ENCODE measurements around the gene FAM107B. TPM values are rescaled to one million over a fixed set of nuclear protein-coding genes. Genes with fewer than 3 reads are reported as not detected.

FAM107B gene
- total RNA-seq, 1 experiment from 2014 or later = 61.6 TPM

DNA sequence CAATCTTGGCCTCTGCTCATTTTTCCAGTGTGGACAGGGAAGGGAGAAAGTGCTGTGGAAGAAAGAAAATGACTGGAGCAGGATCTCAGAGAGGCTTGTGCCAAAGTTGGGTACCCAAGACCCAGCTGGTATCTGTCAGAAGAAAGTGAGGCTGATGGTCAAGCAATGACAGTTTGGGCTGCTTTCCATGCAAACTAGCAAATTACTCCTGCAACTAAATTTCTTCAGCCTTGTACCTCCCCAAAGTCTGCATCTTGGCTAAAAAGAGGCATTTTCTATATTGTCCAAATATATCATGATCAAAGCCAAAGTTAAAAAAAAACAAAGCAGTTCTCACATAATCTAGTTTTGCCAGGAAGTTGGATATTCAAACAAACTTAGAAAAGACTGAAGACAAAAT lies 235.5 kb downstream of the FAM107B start:
- POLR2A ChIA-PET (ENCODE audit: low non-redundant PET) = no interaction called here
- DNase-seq (ENCODE audit: low spot score) = no peak
- Histone ChIP-seq H3K4me3 (ENCODE audit: low read depth, low read length, poor library complexity, severe bottlenecking) (no peak overlapping the region), H3K36me3 (ENCODE audit: insufficient read depth, low read length, poor library complexity, severe bottlenecking) (no peaks in the 10 kb centered on the region), H3K27me3 (replicated peaks; ENCODE audit: insufficient read depth, low read depth, low read length, poor library complexity) (no peaks in the 10 kb centered on the region), H3K27ac (ENCODE audit: low read depth, low read length, poor library complexity, severe bottlenecking) (no peak overlapping the region), H3K9me3 (ENCODE audit: low read depth, low read length, poor library complexity, severe bottlenecking) (no peaks in the 10 kb centered on the region), H3K4me1 (ENCODE audit: insufficient read depth, low read length, poor library complexity, severe bottlenecking) (no peaks in the 10 kb centered on the region)
- TF ChIP-seq EZH2 (IDR thresholded peaks at IDR 0.05; ENCODE audit: borderline replicate concordance, low read depth, low read length, poor library complexity, severe bottlenecking) (no peak), CTCF (conservative IDR thresholded peaks at IDR 0.05; ENCODE audit: low read depth, low read length) (no peak)
- CTCF ChIA-PET = no interaction called here
- BruUV-seq (replicated peaks) = no TSS peak
- intact Hi-C loops (cut with micrococcal nuclease; ENCODE audit: unreplicated experiment) = loop anchor here (10.0 kb wide), 1 partner anchor 436 kb away; no protein-coding TSS in a partner anchor

GRCh38 chr10:14536241-14537213 lies 238.2 kb downstream of the FAM107B start:
- no peak overlapping the region for H3K27ac ChIP-seq (ENCODE audit: low read depth, low read length, poor library complexity, severe bottlenecking)
- no TSS peak for BruUV-seq (replicated peaks)
- intact Hi-C loops (cut with micrococcal nuclease; ENCODE audit: unreplicated experiment) = loop anchor here (1.0 to 10.0 kb wide), 2 partner anchors 275 to 438 kb away; no protein-coding TSS in a partner anchor
- CTCF ChIA-PET = interaction anchor here (0.6 to 1.2 kb wide), 3 partner anchors 10 to 28 kb away, joined by 3 to 4 read pairs (median 4); no protein-coding TSS in a partner anchor
- no peaks in the 10 kb centered on the region for H3K27me3 ChIP-seq (replicated peaks; ENCODE audit: insufficient read depth, low read depth, low read length, poor library complexity)
- peak; percentile 72 for DNase-seq (ENCODE audit: low spot score)
- no peaks in the 10 kb centered on the region for H3K36me3 ChIP-seq (ENCODE audit: insufficient read depth, low read length, poor library complexity, severe bottlenecking)
- POLR2A ChIA-PET (ENCODE audit: low non-redundant PET) = no interaction called here
- no peak overlapping the region for H3K4me3 ChIP-seq (ENCODE audit: low read depth, low read length, poor library complexity, severe bottlenecking)
- no peaks in the 10 kb centered on the region for H3K4me1 ChIP-seq (ENCODE audit: insufficient read depth, low read length, poor library complexity, severe bottlenecking)
- TF ChIP-seq CTCF (conservative IDR thresholded peaks at IDR 0.05; ENCODE audit: low read depth, low read length) (peak; percentile 80), EZH2 (IDR thresholded peaks at IDR 0.05; ENCODE audit: borderline replicate concordance, low read depth, low read length, poor library complexity, severe bottlenecking) (no peak)
- H3K9me3 ChIP-seq (ENCODE audit: low read depth, low read length, poor library complexity, severe bottlenecking) = no peaks in the 10 kb centered on the region

DNA sequence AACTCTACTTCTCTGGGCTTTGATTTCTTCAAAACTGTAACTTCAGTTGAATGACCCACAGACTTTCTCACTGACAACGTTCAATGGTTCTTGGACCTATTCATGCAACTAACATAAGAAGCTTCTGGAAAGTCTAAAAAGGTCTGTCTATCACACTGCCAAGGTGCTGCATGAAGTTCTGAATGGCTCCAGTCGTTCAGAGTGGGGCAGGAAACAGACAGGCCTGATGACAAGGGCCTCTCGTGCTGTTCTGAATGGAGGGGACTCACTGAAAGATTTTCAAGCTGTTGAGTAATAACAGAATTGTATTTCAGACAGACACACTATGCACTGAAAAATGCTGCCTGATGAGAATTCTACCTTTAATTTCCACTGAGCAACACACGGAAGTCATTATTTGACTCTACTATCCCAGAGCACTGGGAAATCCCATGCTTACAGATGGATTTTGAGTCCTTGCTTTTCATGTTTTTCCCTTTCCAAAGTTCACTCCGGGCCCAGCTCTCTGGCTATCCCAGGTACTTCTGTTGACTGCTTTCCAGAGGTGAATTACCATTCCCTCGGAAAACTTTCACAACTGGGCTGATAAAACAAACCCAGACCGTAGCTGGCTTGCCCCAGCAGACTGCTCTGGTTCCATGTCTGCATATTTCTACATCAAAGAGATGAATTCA lies 239.1 kb downstream of the FAM107B start:
- Histone ChIP-seq H3K36me3 (ENCODE audit: insufficient read depth, low read length, poor library complexity, severe bottlenecking) (no peaks in the 10 kb centered on the region), H3K9me3 (ENCODE audit: low read depth, low read length, poor library complexity, severe bottlenecking) (no peaks in the 10 kb centered on the region), H3K27ac (ENCODE audit: low read depth, low read length, poor library complexity, severe bottlenecking) (no peak overlapping the region), H3K4me1 (ENCODE audit: insufficient read depth, low read length, poor library complexity, severe bottlenecking) (no peaks in the 10 kb centered on the region), H3K4me3 (ENCODE audit: low read depth, low read length, poor library complexity, severe bottlenecking) (no peak overlapping the region), H3K27me3 (replicated peaks; ENCODE audit: insufficient read depth, low read depth, low read length, poor library complexity) (no peaks in the 10 kb centered on the region)
- intact Hi-C loops (cut with micrococcal nuclease; ENCODE audit: unreplicated experiment) = loop anchor here (10.0 kb wide), 1 partner anchor 439 kb away; no protein-coding TSS in a partner anchor
- ChIA-PET POLR2A (ENCODE audit: low non-redundant PET) (no interaction called here), CTCF (no interaction called here)
- DNase-seq (ENCODE audit: low spot score) = no peak
- BruUV-seq (replicated peaks) = no TSS peak
- TF ChIP-seq EZH2 (IDR thresholded peaks at IDR 0.05; ENCODE audit: borderline replicate concordance, low read depth, low read length, poor library complexity, severe bottlenecking) = no peak
- TF ChIP-seq CTCF (conservative IDR thresholded peaks at IDR 0.05; ENCODE audit: low read depth, low read length) = no peak
